RWPE1 (cell line): Measurements from ENCODE around the gene COA8.

Experiments used
- CTCF ChIA-PET: fragments of 350-600 bp; sonication (Branson Sonifier 250); formaldehyde crosslinking; extraction: SDS; loops from one replicate; lab custom pipeline; 2021; lab: Yijun Ruan, JAX
- POLR2A ChIA-PET: fragments of 400-600 bp; formaldehyde crosslinking; extraction: SDS; loops from one replicate; lab custom pipeline; 2020; ENCODE audit warnings: antibody characterized with exemption; ENCODE audit not compliant: low non-redundant PET; lab: Yijun Ruan, JAX
- DNase-seq: peaks from one replicate; pipeline ENCODE4 v3.0.0; 2012; ENCODE audit warnings: low spot score
- H3K27ac ChIP-seq: fragments of 450-650 bp; 2 replicates; pipeline ENCODE4 v1.5.1; 2017
- CTCF ChIP-seq: fragments of 450-650 bp; conservative IDR thresholded peaks from 2 replicates; pipeline ENCODE4 v1.5.1; 2017; ENCODE audit warnings: low read depth, mild to moderate bottlenecking

COA8 gene

DNA sequence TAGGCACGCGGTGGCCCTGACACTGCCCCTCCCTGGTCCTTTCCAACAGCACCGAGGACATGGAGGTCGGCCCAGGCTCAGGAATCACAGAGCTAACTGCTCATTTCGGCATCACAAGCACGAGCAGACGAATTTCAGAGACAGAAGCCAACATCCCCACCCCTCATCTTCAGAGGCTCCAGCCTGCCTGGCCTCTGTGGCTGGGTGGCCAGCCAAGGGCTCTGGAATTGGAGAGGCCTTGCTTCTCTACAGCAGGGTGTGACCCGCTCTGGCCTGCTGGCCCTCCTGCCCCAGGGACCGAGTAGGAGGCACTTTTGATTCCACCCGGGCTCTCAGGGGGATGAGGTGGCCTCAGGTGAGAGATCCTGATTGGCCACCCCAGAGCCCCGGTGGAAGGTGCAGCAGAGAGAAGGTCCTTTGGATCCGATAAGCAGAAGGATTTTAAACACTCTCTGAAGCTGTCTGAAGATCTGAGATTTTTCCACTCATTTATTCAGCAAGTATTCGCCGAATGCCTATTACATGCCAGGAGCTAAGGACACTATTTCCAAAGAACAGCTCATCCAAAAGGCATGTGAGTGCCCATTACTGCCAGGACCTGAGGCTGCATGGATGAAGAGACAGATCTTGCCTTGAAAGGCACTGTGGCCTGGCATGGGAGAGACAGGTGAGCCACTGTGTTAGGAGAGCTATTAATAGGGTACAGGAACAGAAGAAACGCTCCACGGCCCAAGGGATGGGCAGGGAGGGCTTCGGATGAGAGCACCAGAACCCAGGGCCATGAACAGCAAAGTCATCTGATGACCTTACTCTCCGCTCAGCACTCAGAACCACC is 10.5 kb upstream of the COA8 start:
- POLR2A ChIA-PET: interaction anchor here (1.0 kb wide), 1 partner anchor 10 kb away, joined by 4 read pairs; no protein-coding TSS in a partner anchor
- peak; percentile 73 for DNase-seq
- TF ChIP-seq CTCF: no peak
- CTCF ChIA-PET: interaction anchor here (0.6 to 1.4 kb wide), 2 partner anchors 34 to 215 kb away, joined by 3 to 10 read pairs; no protein-coding TSS in a partner anchor
- H3K27ac ChIP-seq: peak overlapping the region; percentile 97

GRCh38 chr14:103552846-103553210 is 9.9 kb upstream of the COA8 start:
- peak overlapping the region; percentile 97 for H3K27ac ChIP-seq
- no peak for DNase-seq
- CTCF ChIA-PET: interaction anchor here (0.6 to 1.4 kb wide), 3 partner anchors 31 to 214 kb away, joined by 3 to 10 read pairs (median 3); no protein-coding TSS in a partner anchor
- POLR2A ChIA-PET: interaction anchor here (1.0 kb wide), 1 partner anchor 10 kb away, joined by 4 read pairs; no protein-coding TSS in a partner anchor
- TF ChIP-seq CTCF: no peak

- ChIA-PET POLR2A (interaction anchor here (0.7 kb wide), 1 partner anchor 131 kb away, joined by 4 read pairs; no protein-coding TSS in a partner anchor), CTCF (interaction anchor here (0.6 kb wide), 1 partner anchor 523 kb away, joined by 4 read pairs; no protein-coding TSS in a partner anchor)
- no peak for TF ChIP-seq CTCF
- H3K27ac ChIP-seq: peak overlapping the region; percentile 97
- no peak for DNase-seq
These were observed 7.0 kb upstream of the COA8 start for GRCh38 chr14:103555559-103556337.

DNA sequence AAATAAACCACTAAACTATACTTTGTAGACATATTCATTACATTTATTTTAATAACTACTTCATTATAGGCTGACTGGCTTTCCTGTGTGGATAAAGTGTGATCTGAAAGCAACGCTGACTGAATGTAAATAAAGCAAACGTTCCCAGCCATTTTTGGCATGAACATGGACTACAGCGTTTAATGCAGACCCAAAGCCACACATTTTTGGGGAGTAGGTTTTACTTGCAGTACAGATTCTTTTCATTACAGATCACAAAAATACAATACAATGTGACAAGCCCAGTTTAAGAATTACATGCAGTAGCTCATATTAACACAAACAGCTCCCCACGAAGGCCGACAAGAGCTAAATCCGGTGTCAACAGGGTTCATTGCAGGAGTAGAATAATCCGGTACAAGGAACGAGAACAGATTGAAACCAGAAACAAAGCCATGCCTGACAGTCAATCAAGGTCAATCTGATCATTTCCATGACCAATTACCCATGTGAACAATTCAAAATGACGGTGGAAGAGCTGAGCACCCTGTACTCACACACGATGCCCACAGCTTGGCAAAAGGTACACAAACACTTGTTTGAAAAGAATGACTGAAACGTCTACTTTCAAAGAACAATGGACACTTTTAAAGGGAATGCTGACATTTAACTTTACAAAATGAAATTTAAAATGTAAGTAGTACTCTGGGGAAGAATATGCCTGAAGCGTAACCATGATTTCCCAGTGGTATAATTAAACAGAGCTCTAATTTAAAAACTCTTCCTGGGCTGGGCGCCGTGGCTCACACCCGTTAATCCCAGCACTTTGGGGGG is 5.6 kb upstream of the COA8 start:
- POLR2A ChIA-PET: no interaction called here
- CTCF ChIA-PET: interaction anchor here (0.7 to 2.4 kb wide), 3 partner anchors 35 to 175 kb away, joined by 3 to 13 read pairs (median 3); partner anchors contain the start of gene CKB
- peak overlapping the region; percentile 63 for H3K27ac ChIP-seq
- TF ChIP-seq CTCF: no peak
- DNase-seq: no peak

GRCh38 chr14:103558071-103558882 is 4.5 kb upstream of the COA8 start:
- CTCF ChIA-PET: interaction anchor here (0.5 to 2.4 kb wide), 4 partner anchors 11 to 853 kb away, joined by 3 to 13 read pairs (median 4); no protein-coding TSS in a partner anchor
- DNase-seq: peak; percentile 19
- POLR2A ChIA-PET: interaction anchor here (0.6 kb wide), 1 partner anchor 457 kb away, joined by 3 read pairs; no protein-coding TSS in a partner anchor
- peak overlapping the region; percentile 63 for H3K27ac ChIP-seq
- no peak for TF ChIP-seq CTCF
